Heart right ventricle (tissue), 16 donors: ENCODE results near the gene ANO7. TPM values are rescaled to one million over a fixed set of nuclear protein-coding genes. Genes with fewer than 3 reads are reported as not detected.

Experiments used
- ATAC-seq, 8 donors: fragments of 200-7000 bp; cut with Tn5 transposase; one replicate each; pipeline ENCODE4 v1.9.1; 2020; ENCODE audit warnings: mild to moderate bottlenecking in 8 of 8, moderate library complexity in 8 of 8, moderate number of reproducible peaks in 1 of 8
- DNase-seq, 2 donors: peaks; one replicate each; pipeline ENCODE4 v3.0.0-alpha.2; 2020
- H3K27ac ChIP-seq, 10 donors: fragments of 200-600 bp; sonication (generic) in 2 of 10; one replicate each; pipeline versions ENCODE4 v1.5.0 to v1.8.0; 2020 to 2022; ENCODE audit warnings: mild to moderate bottlenecking in 3 of 10
- H3K27me3 ChIP-seq, 7 donors: fragments of 200-600 bp; one replicate each; pipeline ENCODE4 v1.8.0; 2021 to 2022; ENCODE audit warnings: mild to moderate bottlenecking in 2 of 7
- H3K36me3 ChIP-seq, 9 donors: fragments of 200-600 bp; sonication (generic) in 1 of 9; one replicate each; pipeline versions ENCODE4 v1.5.0 to v1.8.0; 2020 to 2022; ENCODE audit warnings: mild to moderate bottlenecking in 2 of 9
- H3K4me1 ChIP-seq, 9 donors: fragments of 200-600 bp; sonication (generic) in 1 of 9; one replicate each; pipeline versions ENCODE4 v1.5.0 to v1.8.0; 2020 to 2022; ENCODE audit warnings: mild to moderate bottlenecking in 4 of 9
- H3K4me3 ChIP-seq, 10 donors: fragments of 200-600 bp; sonication (generic) in 2 of 10; one replicate each; pipeline versions ENCODE4 v1.5.0 to v1.8.0; 2020 to 2022; ENCODE audit warnings: mild to moderate bottlenecking in 7 of 10, moderate library complexity in 2 of 10
- H3K9me3 ChIP-seq, 11 donors: fragments of 200-600 bp in 10 of 11; sonication (generic) in 2 of 11; one replicate each; pipeline versions ENCODE4 v1.5.0 to v1.8.0; 2013 to 2022; ENCODE audit warnings: mild to moderate bottlenecking in 2 of 11, control low read depth in 1 of 11, moderate library complexity in 1 of 11
- WGBS, 2 donors: extraction: QIAGEN DNeasy Blood & Tissue Kit; methylation state at CpG; one replicate each; pipeline ENCODE4 v1.1.7; 2013; ENCODE audit warnings: inconsistent platforms in 1 of 2; 5-methylcytosine and 5-hydroxymethylcytosine counted together
- intact Hi-C, 10 donors: fragments of 100-400 bp; cut with DNase I; formaldehyde crosslinking; loops; one replicate each; pipeline versions ENCODE4 v1.11.1 to v1.14.2; 2022
- polyA plus RNA-seq, 2 donors: library from polyadenylated mRNA; stranded (reverse); fragments of 200-250 nt; gene quantifications; one replicate each; pipeline ENCODE4 v1.2.3, GENCODE V29; 2013
- total RNA-seq, 10 donors: library from RNA; stranded (reverse); fragmentation: NEBNext Ultra II Directional in 3 of 10; extraction: Animal tissue kit (Norgen Biotek cat#: 25700) in 3 of 10; gene quantifications; one replicate each; pipeline versions ENCODE4 v1.2.1 to v1.2.4, GENCODE V29; 2021 to 2023
- TF ChIP-seq, protein P1 (sequence below), 9 donors: fragments of 200-600 bp; sonication (generic) in 2 of 9; IDR thresholded peaks; one replicate each; pipeline versions ENCODE4 v1.5.0 to v1.8.0; 2021 to 2022; ENCODE audit warnings: antibody characterized with exemption in 9 of 9, mild to moderate bottlenecking in 5 of 9, moderate library complexity in 1 of 9
- donor health status: Arrhythmogenic right ventricular cardiomyopathy.
- donor health status: ischemic (EF 13 %, LVEDD 7.1; RV severe dilation, severe dysfunction).
- donor health status: healthy with polysubstance abuse.
- donor health status: DM: no; HTN: yes; CAD: no.
- donor health status: DM: no; HTN: no; CAD: no.
- donor health status: ischemic (EF 25% LVEDD 6.9; RV normal size, moderate dysfunction).
- donor health status: ischemic (EF 25% LVEDD 5.7; RV mildly dilated, moderate dysfunction).
- donor health status: healthy.
- donor health status: DM: yes; HTN: yes; CAD: no.
- donor health status: Ischemic cardiomyopathy.
- donor health status: ischemic (EF 35%, LVEDD 5.7; RV mildly dilated, moderate dysfunction).
- donor health status: nonischemic (EF 11% LVEDD 7.7; RV severe dilation, severe dysfunction).
- donor health status: DM: yes; HTN: yes; CAD: no.
- donor health status: PGD.
- donor health status: ischemic (EF 29% LVEDD 5.4; RV normal size, mild dysfunction).
- donor health status: nonischemic (EF 23%, LVEDD 6.1; RV moderate dilation, normal function).

Gene ANO7
- total and polyA plus RNA-seq, 12 donors: 0.61 to 3.0 (median 1.6) TPM

DNA sequence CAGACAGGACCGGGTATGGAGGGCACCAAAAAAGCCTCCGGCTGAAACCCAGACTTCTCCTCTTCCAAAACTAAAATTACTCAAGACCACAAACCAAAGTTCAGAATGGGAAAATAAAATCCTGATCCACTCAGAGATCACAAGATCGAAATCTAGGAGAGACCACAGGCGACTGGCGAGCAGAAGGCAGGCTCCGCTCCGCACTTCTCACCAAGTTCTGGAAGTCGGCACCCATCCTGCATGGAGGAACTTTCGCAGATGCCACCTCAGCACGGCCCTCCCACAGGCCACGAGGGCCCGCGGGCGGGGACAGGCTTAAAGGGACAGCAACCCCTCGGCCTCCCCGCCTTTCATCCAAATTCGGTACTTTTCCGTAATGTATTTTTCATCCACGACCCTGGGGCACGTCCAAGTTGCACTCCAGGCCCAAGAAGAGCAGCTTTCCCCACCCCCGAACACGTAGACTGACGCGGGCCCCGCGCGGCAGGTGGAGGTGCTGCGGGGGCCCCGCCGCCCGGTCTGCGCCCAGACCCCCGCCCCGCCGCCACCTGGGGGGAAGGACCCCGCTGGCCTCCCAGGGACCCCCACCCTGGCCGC is 83.3 kb downstream of the ANO7 start:
- Histone ChIP-seq H3K27ac (peak overlapping the region; percentile 63 to 96 (median 93)), H3K4me1 (peaks cover 6 to 48% (median 39%) of the 10 kb centered on the region in 9 donors), H3K27me3 (no peaks in the 10 kb centered on the region), H3K9me3 (peaks cover 0 to 10% (median 0%) of the 10 kb centered on the region in 11 donors), H3K4me3 (peak overlapping the region; percentile 81 to 96 (median 91)), H3K36me3 (peaks cover 0 to 24% (median 5%) of the 10 kb centered on the region in 9 donors)
- ATAC-seq: peak; percentile 83 to 93 (median 90)
- DNase-seq: peak; percentile 79 to 85
- WGBS, 2 donors: 0 to 1% methylated on average over 37 of the region's 37 CpGs
- intact Hi-C loops: loop anchor here in 7 of 10 donors (2.0 to 5.0 kb wide), 3 partner anchors 40 to 45 kb away; partner anchors contain the start of genes HDLBP (in 4 of the 7) and SEPTIN2 (in 4 of the 7)
- TF ChIP-seq, protein P1, sequence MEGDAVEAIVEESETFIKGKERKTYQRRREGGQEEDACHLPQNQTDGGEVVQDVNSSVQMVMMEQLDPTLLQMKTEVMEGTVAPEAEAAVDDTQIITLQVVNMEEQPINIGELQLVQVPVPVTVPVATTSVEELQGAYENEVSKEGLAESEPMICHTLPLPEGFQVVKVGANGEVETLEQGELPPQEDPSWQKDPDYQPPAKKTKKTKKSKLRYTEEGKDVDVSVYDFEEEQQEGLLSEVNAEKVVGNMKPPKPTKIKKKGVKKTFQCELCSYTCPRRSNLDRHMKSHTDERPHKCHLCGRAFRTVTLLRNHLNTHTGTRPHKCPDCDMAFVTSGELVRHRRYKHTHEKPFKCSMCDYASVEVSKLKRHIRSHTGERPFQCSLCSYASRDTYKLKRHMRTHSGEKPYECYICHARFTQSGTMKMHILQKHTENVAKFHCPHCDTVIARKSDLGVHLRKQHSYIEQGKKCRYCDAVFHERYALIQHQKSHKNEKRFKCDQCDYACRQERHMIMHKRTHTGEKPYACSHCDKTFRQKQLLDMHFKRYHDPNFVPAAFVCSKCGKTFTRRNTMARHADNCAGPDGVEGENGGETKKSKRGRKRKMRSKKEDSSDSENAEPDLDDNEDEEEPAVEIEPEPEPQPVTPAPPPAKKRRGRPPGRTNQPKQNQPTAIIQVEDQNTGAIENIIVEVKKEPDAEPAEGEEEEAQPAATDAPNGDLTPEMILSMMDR (IDR thresholded peaks at IDR 0.05): no peak

GRCh38 chr2:241272303-241273209 is 84.1 kb downstream of the ANO7 start:
- Histone ChIP-seq H3K4me3 (peak overlapping the region; percentile 81 to 96 (median 91)), H3K27me3 (no peaks in the 10 kb centered on the region), H3K9me3 (peaks cover 0 to 10% (median 0%) of the 10 kb centered on the region in 11 donors), H3K27ac (peak overlapping the region; percentile 63 to 96 (median 93)), H3K36me3 (peaks cover 0 to 17% (median 1%) of the 10 kb centered on the region in 9 donors), H3K4me1 (peaks cover 6 to 48% (median 39%) of the 10 kb centered on the region in 9 donors)
- peak; percentile 82 to 89 (median 86) for ATAC-seq
- DNase-seq: peak; percentile 71 to 80
- 0 to 1% methylated on average over 64 to 102 of the region's 102 CpGs for WGBS, 2 donors
- TF ChIP-seq, protein P1 (IDR thresholded peaks at IDR 0.05): no peak
- intact Hi-C loops: loop anchor here in 7 of 10 donors (2.0 to 5.0 kb wide), 3 partner anchors 40 to 45 kb away; partner anchors contain the start of genes HDLBP (in 4 of the 7) and SEPTIN2 (in 4 of the 7)

- no peaks in the 10 kb centered on the region for H3K27me3 ChIP-seq
- 51 to 52% methylated on average over 21 of the region's 21 CpGs for WGBS, 2 donors
- ATAC-seq: peak in 4 of 8 donors; percentile 1 to 5 (median 4)
- peak overlapping the region in 9 of 10 donors; percentile 85 to 96 (median 93) for H3K27ac ChIP-seq
- TF ChIP-seq, protein P1 (IDR thresholded peaks at IDR 0.05): no peak
- peaks cover 6 to 48% (median 39%) of the 10 kb centered on the region in 9 donors for H3K4me1 ChIP-seq
- H3K36me3 ChIP-seq: peaks cover 0 to 8% (median 0%) of the 10 kb centered on the region in 9 donors
- H3K4me3 ChIP-seq: peak overlapping the region; percentile 81 to 96 (median 91)
- intact Hi-C loops: loop anchor here in 7 of 10 donors (2.0 to 5.0 kb wide), 3 partner anchors 39 to 44 kb away; partner anchors contain the start of genes HDLBP (in 4 of the 7) and SEPTIN2 (in 4 of the 7)
- no peak for DNase-seq
- peaks cover 0 to 10% (median 0%) of the 10 kb centered on the region in 11 donors for H3K9me3 ChIP-seq
Measured at GRCh38 chr2:241273210-241274020, 84.9 kb downstream of the ANO7 start.
